Ascending aorta (tissue), 2 donors: ENCODE data around the gene KLHL36. TPM values are rescaled to one million over a fixed set of nuclear protein-coding genes. Genes with fewer than 3 reads are reported as not detected.

Source experiments
- DNase-seq, 2 donors: peaks; one replicate each; pipeline ENCODE4 v3.0.0-alpha.2; 2019; ENCODE audit warnings: low spot score in 2 of 2
- H3K27ac ChIP-seq, 2 donors: fragments of 200-600 bp; sonication (generic); one replicate each; pipeline ENCODE4 v1.5.1; 2016 to 2017; ENCODE audit warnings: mild to moderate bottlenecking in 1 of 2
- H3K27me3 ChIP-seq: fragments of 200-600 bp; sonication (generic); one replicate; pipeline ENCODE4 v1.5.1; 2017
- H3K36me3 ChIP-seq, 2 donors: fragments of 200-600 bp; sonication (generic); one replicate each; pipeline ENCODE4 v1.5.1; 2016
- H3K4me1 ChIP-seq, 2 donors: fragments of 200-600 bp; sonication (generic); one replicate each; pipeline ENCODE4 v1.5.1; 2016 to 2017; ENCODE audit warnings: mild to moderate bottlenecking in 1 of 2
- H3K4me3 ChIP-seq, 2 donors: fragments of 200-600 bp; sonication (generic); one replicate each; pipeline ENCODE4 v1.5.1; 2016 to 2017; ENCODE audit warnings: mild to moderate bottlenecking in 1 of 2
- H3K9me3 ChIP-seq, 2 donors: fragments of 200-600 bp; sonication (generic); one replicate each; pipeline ENCODE4 v1.5.1; 2016
- intact Hi-C: fragments of 100-400 bp; cut with DNase I; formaldehyde crosslinking; loops from one replicate; pipeline ENCODE4 v1.15.1; 2023
- total RNA-seq: library from RNA; depleted of rRNA; stranded (reverse); fragments of >200 nt; gene quantifications from one replicate; pipeline ENCODE4 v1.1.0, GENCODE V29; 2016
- TF ChIP-seq, protein P1 (sequence below), 3 experiments: fragments of 200-600 bp in 2 of 3; fragments of 450-650 bp in 1 of 3; sonication (generic) in 2 of 3; IDR thresholded peaks; one replicate each; pipeline ENCODE4 v1.5.1; 2016 to 2019; ENCODE audit warnings: antibody characterized with exemption in 3 of 3, mild to moderate bottlenecking in 1 of 3, moderate library complexity in 1 of 3

The KLHL36 gene
- total RNA-seq, 1 donor from 2014 or later, result 65.1 TPM

DNA sequence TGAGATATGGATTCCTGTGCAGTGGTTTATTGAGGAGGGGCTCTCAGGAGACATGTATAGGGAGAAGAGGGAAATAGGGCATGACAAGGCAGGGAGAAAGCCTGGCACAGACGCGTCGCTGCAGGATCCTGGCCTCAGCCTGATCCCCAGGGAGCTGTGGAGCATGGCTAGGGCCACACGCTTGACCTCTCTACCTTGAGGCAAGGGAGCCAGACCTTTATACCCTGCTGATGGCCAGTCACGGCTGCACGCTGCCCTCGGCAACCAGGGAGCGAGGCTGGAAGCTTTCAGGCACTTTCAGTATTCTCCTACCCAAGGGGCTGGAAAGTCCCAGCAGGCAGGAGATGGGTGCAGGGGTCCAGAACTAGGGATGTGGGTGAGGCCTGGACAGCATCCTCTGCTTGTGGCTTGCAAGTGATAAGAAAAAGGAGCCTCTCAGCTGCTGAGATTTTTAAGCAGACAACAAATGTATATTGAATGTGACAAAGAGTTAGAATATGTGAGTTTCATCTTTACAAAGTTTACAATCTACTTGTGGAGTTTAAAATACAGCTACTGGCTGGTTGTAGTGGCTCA lies 10.0 kb upstream of the KLHL36 start:
- Histone ChIP-seq H3K27ac (no peak overlapping the region), H3K4me3 (no peak overlapping the region), H3K36me3 (no peaks in the 10 kb centered on the region), H3K27me3 (no peaks in the 10 kb centered on the region), H3K9me3 (no peaks in the 10 kb centered on the region), H3K4me1 (peaks cover 5 to 13% of the 10 kb centered on the region in 2 donors)
- intact Hi-C loops, result no loop called here
- no peak for DNase-seq
- TF ChIP-seq, protein P1, sequence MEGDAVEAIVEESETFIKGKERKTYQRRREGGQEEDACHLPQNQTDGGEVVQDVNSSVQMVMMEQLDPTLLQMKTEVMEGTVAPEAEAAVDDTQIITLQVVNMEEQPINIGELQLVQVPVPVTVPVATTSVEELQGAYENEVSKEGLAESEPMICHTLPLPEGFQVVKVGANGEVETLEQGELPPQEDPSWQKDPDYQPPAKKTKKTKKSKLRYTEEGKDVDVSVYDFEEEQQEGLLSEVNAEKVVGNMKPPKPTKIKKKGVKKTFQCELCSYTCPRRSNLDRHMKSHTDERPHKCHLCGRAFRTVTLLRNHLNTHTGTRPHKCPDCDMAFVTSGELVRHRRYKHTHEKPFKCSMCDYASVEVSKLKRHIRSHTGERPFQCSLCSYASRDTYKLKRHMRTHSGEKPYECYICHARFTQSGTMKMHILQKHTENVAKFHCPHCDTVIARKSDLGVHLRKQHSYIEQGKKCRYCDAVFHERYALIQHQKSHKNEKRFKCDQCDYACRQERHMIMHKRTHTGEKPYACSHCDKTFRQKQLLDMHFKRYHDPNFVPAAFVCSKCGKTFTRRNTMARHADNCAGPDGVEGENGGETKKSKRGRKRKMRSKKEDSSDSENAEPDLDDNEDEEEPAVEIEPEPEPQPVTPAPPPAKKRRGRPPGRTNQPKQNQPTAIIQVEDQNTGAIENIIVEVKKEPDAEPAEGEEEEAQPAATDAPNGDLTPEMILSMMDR (IDR thresholded peaks at IDR 0.05), result no peak

DNA sequence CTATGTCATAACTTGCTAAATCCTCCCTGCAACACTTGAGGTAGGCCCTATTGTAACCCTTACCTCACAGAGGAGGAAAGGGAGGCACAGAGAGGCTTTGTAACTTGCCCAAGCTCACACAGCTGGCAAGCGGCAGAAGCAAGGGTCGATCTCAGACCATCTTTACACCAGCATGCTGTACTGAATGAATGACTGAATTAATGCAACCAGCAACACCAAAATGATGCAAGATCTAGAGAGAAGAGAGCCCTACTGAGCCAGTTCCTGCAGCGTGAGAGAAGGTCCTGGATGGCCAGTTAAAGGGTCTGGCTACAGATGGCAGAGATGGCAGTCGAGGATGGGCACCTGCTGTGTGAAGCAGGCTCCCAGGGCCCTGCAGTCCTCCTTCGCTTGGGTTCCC lies 8.2 kb upstream of the KLHL36 start:
- no peaks in the 10 kb centered on the region for H3K27me3 ChIP-seq
- no peak overlapping the region for H3K27ac ChIP-seq
- no peaks in the 10 kb centered on the region for H3K36me3 ChIP-seq
- TF ChIP-seq, protein P1 (IDR thresholded peaks at IDR 0.05), result no peak
- no peaks in the 10 kb centered on the region for H3K9me3 ChIP-seq
- DNase-seq, result no peak
- intact Hi-C loops, result no loop called here
- no peak overlapping the region for H3K4me3 ChIP-seq
- peaks cover 10 to 16% of the 10 kb centered on the region in 2 donors for H3K4me1 ChIP-seq

DNA sequence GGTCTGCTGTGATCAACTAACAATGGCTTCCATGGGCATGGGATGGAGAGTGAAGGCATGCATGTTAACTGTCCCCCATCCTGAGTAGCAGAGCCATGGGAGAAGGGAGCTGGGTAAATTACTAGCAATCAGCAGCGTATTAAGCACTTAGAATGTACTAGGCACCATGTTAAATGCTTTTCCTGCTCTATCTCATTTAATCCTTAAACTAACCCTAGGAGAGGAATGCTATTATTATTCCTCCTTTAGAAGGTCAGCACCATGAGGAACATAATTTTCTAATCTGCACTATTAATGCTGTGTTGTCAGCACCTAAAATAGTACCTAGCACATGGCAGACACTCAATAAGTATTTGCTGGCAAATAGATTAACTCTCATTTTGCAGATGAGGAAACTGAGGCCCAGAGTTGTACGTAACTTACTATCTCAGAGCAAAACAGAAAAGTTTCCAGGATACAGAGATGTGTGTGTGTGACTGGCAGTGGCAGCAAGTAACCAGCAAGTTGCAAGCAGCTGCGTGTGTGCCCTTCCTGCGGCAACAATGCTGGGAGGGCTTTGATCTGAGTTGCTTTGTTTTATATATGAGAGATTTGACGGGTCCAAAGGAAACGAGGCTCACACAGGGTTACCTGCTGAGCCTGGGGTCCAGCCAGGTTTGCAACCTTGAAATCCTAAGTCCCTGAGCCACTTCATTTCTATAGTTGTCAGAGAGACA lies 6.5 kb upstream of the KLHL36 start:
- Histone ChIP-seq H3K36me3 (no peaks in the 10 kb centered on the region), H3K27ac (peak overlapping the region; percentile 76 to 80), H3K27me3 (no peaks in the 10 kb centered on the region), H3K4me1 (peaks cover 10 to 16% of the 10 kb centered on the region in 2 donors), H3K9me3 (no peaks in the 10 kb centered on the region), H3K4me3 (no peak overlapping the region)
- TF ChIP-seq, protein P1 (IDR thresholded peaks at IDR 0.05), result no peak
- DNase-seq, result no peak
- intact Hi-C loops, result no loop called here

DNA sequence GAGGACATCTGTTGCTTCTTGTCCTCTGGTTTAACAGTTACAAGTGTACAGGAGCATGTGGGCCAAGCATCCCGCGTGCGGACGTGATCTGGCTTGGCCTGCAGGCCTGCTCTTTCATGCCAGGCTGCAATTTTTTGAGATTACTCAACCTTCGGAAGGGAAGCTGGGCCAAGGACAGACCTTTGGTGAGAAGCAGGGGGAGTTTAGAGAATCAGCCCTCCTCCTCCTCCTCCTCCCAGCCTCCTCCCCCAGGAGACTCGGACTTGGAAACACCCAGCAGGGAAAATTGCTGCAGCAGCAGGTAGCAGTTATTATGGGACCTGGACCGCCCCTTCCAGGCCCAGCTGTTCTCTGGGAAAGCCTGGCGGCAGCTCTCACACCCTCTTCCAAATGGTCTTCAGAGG lies 5.1 kb upstream of the KLHL36 start:
- peak overlapping the region in 1 of 2 donors; percentile 27 for H3K4me3 ChIP-seq
- intact Hi-C loops, result no loop called here

DNA sequence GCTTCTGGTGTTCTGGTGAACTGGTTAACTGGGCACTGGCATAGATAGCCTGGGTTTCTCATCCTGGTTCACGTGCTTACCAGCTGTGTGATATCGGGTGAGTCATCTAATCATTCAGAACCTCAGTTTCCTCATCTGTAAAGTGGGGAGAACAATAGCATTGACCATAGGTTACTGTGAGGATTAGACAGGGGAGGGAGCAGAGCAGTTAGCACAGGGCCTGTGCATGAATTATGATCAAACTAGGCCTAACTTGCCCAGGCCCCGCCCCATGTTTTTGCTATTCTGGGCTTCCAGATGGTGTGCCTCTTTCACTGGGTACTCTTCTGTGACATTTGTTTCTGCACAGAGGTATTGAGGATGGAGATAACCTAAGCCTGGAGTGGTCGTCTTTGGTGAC lies 4.6 kb upstream of the KLHL36 start:
- no peak overlapping the region for H3K4me3 ChIP-seq
- H3K27ac ChIP-seq, result peak overlapping the region; percentile 36 to 76
- peaks cover 10 to 25% of the 10 kb centered on the region in 2 donors for H3K4me1 ChIP-seq
- no peaks in the 10 kb centered on the region for H3K27me3 ChIP-seq
- DNase-seq, result no peak
- TF ChIP-seq, protein P1 (IDR thresholded peaks at IDR 0.05), result no peak
- intact Hi-C loops, result no loop called here
- H3K36me3 ChIP-seq, result no peaks in the 10 kb centered on the region
- no peaks in the 10 kb centered on the region for H3K9me3 ChIP-seq

More for the DNA sequence above, 5.1 kb upstream of the KLHL36 start:
- no peaks in the 10 kb centered on the region for H3K36me3 ChIP-seq
- H3K9me3 ChIP-seq, result no peaks in the 10 kb centered on the region
- peak overlapping the region; percentile 76 to 80 for H3K27ac ChIP-seq
- no peaks in the 10 kb centered on the region for H3K27me3 ChIP-seq
- peak; percentile 41 to 89 for DNase-seq
- H3K4me1 ChIP-seq, result peaks cover 10 to 25% of the 10 kb centered on the region in 2 donors
- TF ChIP-seq, protein P1 (IDR thresholded peaks at IDR 0.05), result no peak
